Thyroid gland (tissue), 4 donors: ENCODE results near the gene WNT3A.

Experiments used
- POLR2A ChIP-seq, 2 donors: fragments of 450-650 bp; IDR thresholded peaks; one replicate each; pipeline ENCODE4 v1.6.1; 2017; ENCODE audit warnings: antibody characterized with exemption in 2 of 2, mild to moderate bottlenecking in 2 of 2, moderate library complexity in 1 of 2
- TF ChIP-seq, protein P1 (sequence below), 6 experiments: fragments of 200-600 bp in 3 of 6; fragments of 450-650 bp in 3 of 6; sonication (generic) in 3 of 6; IDR thresholded peaks; one replicate each; pipeline ENCODE4 v1.5.1; 2016 to 2019; ENCODE audit warnings: antibody characterized with exemption in 6 of 6, mild to moderate bottlenecking in 2 of 6, inconsistent platforms in 1 of 6, moderate library complexity in 1 of 6

DNA sequence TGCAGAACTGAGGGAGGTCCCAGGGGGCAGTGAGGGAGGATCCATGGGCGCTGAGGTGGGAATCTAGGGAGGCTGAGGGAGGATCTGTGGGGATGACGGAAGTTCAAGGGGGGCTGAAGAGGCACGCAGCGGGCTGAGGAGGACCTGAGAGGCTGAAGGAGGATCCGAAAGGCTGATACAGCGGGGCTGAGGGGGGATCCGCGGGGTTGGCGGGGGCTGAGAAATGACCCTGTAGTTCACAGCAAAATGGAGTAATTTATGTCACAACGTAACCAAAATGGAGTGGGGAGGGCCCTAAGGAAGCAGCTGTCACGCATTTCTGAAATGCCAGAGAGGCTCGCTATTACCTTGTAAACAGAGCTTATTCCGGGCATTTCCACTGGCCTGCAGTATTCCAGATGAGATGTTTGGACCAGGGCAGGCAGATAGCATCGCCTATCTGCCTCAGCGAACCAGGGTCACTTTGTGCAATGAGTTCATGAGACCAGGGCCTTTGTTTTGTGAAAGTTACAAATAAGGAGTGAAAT is 103.2 kb downstream of the WNT3A start:
- TF ChIP-seq, protein P1, sequence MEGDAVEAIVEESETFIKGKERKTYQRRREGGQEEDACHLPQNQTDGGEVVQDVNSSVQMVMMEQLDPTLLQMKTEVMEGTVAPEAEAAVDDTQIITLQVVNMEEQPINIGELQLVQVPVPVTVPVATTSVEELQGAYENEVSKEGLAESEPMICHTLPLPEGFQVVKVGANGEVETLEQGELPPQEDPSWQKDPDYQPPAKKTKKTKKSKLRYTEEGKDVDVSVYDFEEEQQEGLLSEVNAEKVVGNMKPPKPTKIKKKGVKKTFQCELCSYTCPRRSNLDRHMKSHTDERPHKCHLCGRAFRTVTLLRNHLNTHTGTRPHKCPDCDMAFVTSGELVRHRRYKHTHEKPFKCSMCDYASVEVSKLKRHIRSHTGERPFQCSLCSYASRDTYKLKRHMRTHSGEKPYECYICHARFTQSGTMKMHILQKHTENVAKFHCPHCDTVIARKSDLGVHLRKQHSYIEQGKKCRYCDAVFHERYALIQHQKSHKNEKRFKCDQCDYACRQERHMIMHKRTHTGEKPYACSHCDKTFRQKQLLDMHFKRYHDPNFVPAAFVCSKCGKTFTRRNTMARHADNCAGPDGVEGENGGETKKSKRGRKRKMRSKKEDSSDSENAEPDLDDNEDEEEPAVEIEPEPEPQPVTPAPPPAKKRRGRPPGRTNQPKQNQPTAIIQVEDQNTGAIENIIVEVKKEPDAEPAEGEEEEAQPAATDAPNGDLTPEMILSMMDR (IDR thresholded peaks at IDR 0.05) = no peak
- no peak for TF ChIP-seq POLR2A (IDR thresholded peaks at IDR 0.05)
